Liver (tissue), 3 donors: ENCODE data around the gene NSD1.

Experiments used
- CTCF ChIP-seq: fragments of 150-350 bp; IDR thresholded peaks from 2 replicates; pipeline ENCODE4 v1.5.1; 2017; ENCODE audit warnings: improper control_type of control experiment, low read depth, low read length; ENCODE audit not compliant: missing input control
- EGR1 ChIP-seq, 2 donors: IDR thresholded peaks; 2 replicates each; pipeline ENCODE4 v1.6.1; 2016 to 2018; ENCODE audit warnings: antibody characterized with exemption in 2 of 2, low read depth in 2 of 2
- FOXA2 ChIP-seq: IDR thresholded peaks from 2 replicates; pipeline ENCODE4 v1.6.1; 2016; ENCODE audit warnings: antibody characterized with exemption
- GABPA ChIP-seq, 2 donors: IDR thresholded peaks in 1 of 2; conservative IDR thresholded peaks in 1 of 2; 2 replicates each; pipeline ENCODE4 v1.6.1; 2016; ENCODE audit warnings: antibody characterized with exemption in 2 of 2, mild to moderate bottlenecking in 1 of 2, moderate library complexity in 1 of 2
- HNF4A ChIP-seq, 2 donors: conservative IDR thresholded peaks; 2 replicates each; pipeline ENCODE4 v1.6.1; 2016; ENCODE audit warnings: antibody characterized with exemption in 2 of 2, mild to moderate bottlenecking in 2 of 2
- MAX ChIP-seq: IDR thresholded peaks from 2 replicates; pipeline ENCODE4 v1.6.1; 2016; ENCODE audit warnings: antibody characterized with exemption
- NR2F2 ChIP-seq: IDR thresholded peaks from 2 replicates; pipeline ENCODE4 v1.6.1; 2016; ENCODE audit warnings: antibody characterized with exemption
- RAD21 ChIP-seq, 2 donors: IDR thresholded peaks; 2 replicates each; pipeline ENCODE4 v1.6.1; 2016; ENCODE audit warnings: antibody characterized with exemption in 2 of 2, mild to moderate bottlenecking in 2 of 2
- REST ChIP-seq: IDR thresholded peaks from 2 replicates; pipeline ENCODE4 v1.6.1; 2016; ENCODE audit warnings: antibody characterized with exemption, mild to moderate bottlenecking
- SP1 ChIP-seq: IDR thresholded peaks from 2 replicates; pipeline ENCODE4 v1.6.1; 2018; ENCODE audit warnings: antibody characterized with exemption, mild to moderate bottlenecking
- TAF1 ChIP-seq: conservative IDR thresholded peaks from 2 replicates; pipeline ENCODE4 v1.6.1; 2016; ENCODE audit warnings: antibody characterized with exemption, mild to moderate bottlenecking
- YY1 ChIP-seq: IDR thresholded peaks from 2 replicates; pipeline ENCODE4 v1.6.1; 2016; ENCODE audit warnings: antibody characterized with exemption, mild to moderate bottlenecking
- ZBTB33 ChIP-seq: IDR thresholded peaks from 2 replicates; pipeline ENCODE4 v1.6.1; 2016; ENCODE audit warnings: antibody characterized with exemption
- donor health status: healthy.
- donor health status: healthy.

GRCh38 chr5:177241768-177242167 lies 108.2 kb downstream of the NSD1 start:
- no peak for TF ChIP-seq CTCF
- TF ChIP-seq TAF1 = no peak
- no peak for TF ChIP-seq GABPA (IDR thresholded peaks at IDR 0.05 in 1 of 2, conservative IDR thresholded peaks at IDR 0.05 in 1 of 2)
- no peak for TF ChIP-seq MAX
- no peak for TF ChIP-seq HNF4A (conservative IDR thresholded peaks at IDR 0.05)
- no peak for TF ChIP-seq REST
- no peak for TF ChIP-seq EGR1 (IDR thresholded peaks at IDR 0.05; ENCODE audit: low read depth in 2 of 2)
- no peak for TF ChIP-seq ZBTB33
- TF ChIP-seq RAD21 (IDR thresholded peaks at IDR 0.05) = no peak
- TF ChIP-seq YY1 = no peak
- TF ChIP-seq SP1 = no peak
- TF ChIP-seq NR2F2 = no peak
- no peak for TF ChIP-seq FOXA2
